ENCODE measurements around the gene GNG4.
A peak's percentile ranks its signal among the peaks of the same experiment; 100 is the strongest.
"Not testable (repeated sequence)": the region's sequence is repeated elsewhere in the genome, so short reads cannot be mapped to it uniquely, and the experiment has no call there.

The GNG4 gene

GRCh38 chr1:235635938-235636662, 13.5 kb downstream of the GNG4 start:
- TF ChIP-seq POLR2AphosphoS5 (IDR thresholded peaks at IDR 0.05; ENCODE audit: low read depth, low read length) = no peak
- FAIRE-seq (no peak), DNase-seq (ENCODE audit: insufficient read length) (no peak)

- peak; percentile 9 for FAIRE-seq
- no peak for DNase-seq (ENCODE audit: insufficient read length)
These were observed 16.8 kb downstream of the GNG4 start for GRCh38 chr1:235632506-235633401.

GRCh38 chr1:235631816-235632215, 17.8 kb downstream of the GNG4 start:
- no peak for FAIRE-seq
- TF ChIP-seq POLR2A (IDR thresholded peaks at IDR 0.05; ENCODE audit: low read depth, low read length) (no peak), POLR2AphosphoS5 (IDR thresholded peaks at IDR 0.05; ENCODE audit: low read depth, low read length) (no peak), TAF1 (IDR thresholded peaks at IDR 0.05; ENCODE audit: borderline replicate concordance, low read depth, low read length) (no peak)
- no peak for DNase-seq (ENCODE audit: insufficient read length)

More at GRCh38 chr1:235632506-235633401, 16.8 kb downstream of the GNG4 start:
- TF ChIP-seq TAF1 (IDR thresholded peaks at IDR 0.05; ENCODE audit: borderline replicate concordance, low read depth, low read length) = no peak
- no peak for TF ChIP-seq POLR2AphosphoS5 (IDR thresholded peaks at IDR 0.05; ENCODE audit: low read depth, low read length)
- no peak for TF ChIP-seq POLR2A (IDR thresholded peaks at IDR 0.05; ENCODE audit: low read depth, low read length)

GRCh38 chr1:235628316-235629005, 21.1 kb downstream of the GNG4 start:
- TF ChIP-seq POLR2A (IDR thresholded peaks at IDR 0.05; ENCODE audit: low read depth, low read length) = no peak
- FAIRE-seq = no peak
- no peak for DNase-seq (ENCODE audit: insufficient read length)

GRCh38 chr1:235625831-235626230, 23.8 kb downstream of the GNG4 start:
- no peak for FAIRE-seq
- TF ChIP-seq TAF1 (IDR thresholded peaks at IDR 0.05; ENCODE audit: borderline replicate concordance, low read depth, low read length) = no peak
- DNase-seq (ENCODE audit: insufficient read length) = no peak

GRCh38 chr1:235625340-235625739, 24.2 kb downstream of the GNG4 start:
- FAIRE-seq (no peak), DNase-seq (ENCODE audit: insufficient read length) (no peak)
- TF ChIP-seq POLR2AphosphoS5 (IDR thresholded peaks at IDR 0.05; ENCODE audit: low read depth, low read length) = no peak
- TF ChIP-seq TAF1 (IDR thresholded peaks at IDR 0.05; ENCODE audit: borderline replicate concordance, low read depth, low read length) = no peak
- no peak for TF ChIP-seq POLR2A (IDR thresholded peaks at IDR 0.05; ENCODE audit: low read depth, low read length)

- FAIRE-seq (no peak), DNase-seq (ENCODE audit: insufficient read length) (no peak)
- TF ChIP-seq POLR2A (IDR thresholded peaks at IDR 0.05; ENCODE audit: low read depth, low read length) (no peak), POLR2AphosphoS5 (IDR thresholded peaks at IDR 0.05; ENCODE audit: low read depth, low read length) (no peak), TAF1 (IDR thresholded peaks at IDR 0.05; ENCODE audit: borderline replicate concordance, low read depth, low read length) (no peak)
These were observed 24.8 kb downstream of the GNG4 start for GRCh38 chr1:235624721-235625333.

- no peak for FAIRE-seq
These were observed 26.4 kb downstream of the GNG4 start for GRCh38 chr1:235622936-235623779.

GRCh38 chr1:235619149-235619548, 30.4 kb downstream of the GNG4 start:
- DNase-seq (ENCODE audit: insufficient read length) = not testable (repeated sequence)

More at GRCh38 chr1:235622936-235623779, 26.4 kb downstream of the GNG4 start:
- TF ChIP-seq TAF1 (IDR thresholded peaks at IDR 0.05; ENCODE audit: borderline replicate concordance, low read depth, low read length) (no peak), POLR2AphosphoS5 (IDR thresholded peaks at IDR 0.05; ENCODE audit: low read depth, low read length) (no peak)
- no peak for DNase-seq (ENCODE audit: insufficient read length)

GRCh38 chr1:235617808-235618207, 31.8 kb downstream of the GNG4 start:
- TF ChIP-seq POLR2A (IDR thresholded peaks at IDR 0.05; ENCODE audit: low read depth, low read length) = no peak
- TF ChIP-seq TAF1 (IDR thresholded peaks at IDR 0.05; ENCODE audit: borderline replicate concordance, low read depth, low read length) = no peak
- no peak for FAIRE-seq
- DNase-seq (ENCODE audit: insufficient read length) = no peak

More at GRCh38 chr1:235619149-235619548, 30.4 kb downstream of the GNG4 start:
- not testable (repeated sequence) for FAIRE-seq

GRCh38 chr1:235617140-235617539, 32.4 kb downstream of the GNG4 start:
- DNase-seq (ENCODE audit: insufficient read length) (no peak), FAIRE-seq (no peak)
- TF ChIP-seq POLR2AphosphoS5 (IDR thresholded peaks at IDR 0.05; ENCODE audit: low read depth, low read length) (no peak), POLR2A (IDR thresholded peaks at IDR 0.05; ENCODE audit: low read depth, low read length) (no peak), TAF1 (IDR thresholded peaks at IDR 0.05; ENCODE audit: borderline replicate concordance, low read depth, low read length) (no peak)
